Suprapubic skin (tissue), 4 donors: ENCODE data around the gene ATP6V1F. TPM values are rescaled to one million over a fixed set of nuclear protein-coding genes. Genes with fewer than 3 reads are reported as not detected.

Source experiments
- DNase-seq, 2 donors: peaks; one replicate each; pipeline ENCODE4 v3.0.0-alpha.2; 2019; ENCODE audit warnings: low spot score in 2 of 2
- H3K27ac ChIP-seq: fragments of 200-600 bp; sonication (generic); one replicate; pipeline ENCODE4 v1.5.1; 2019
- H3K27me3 ChIP-seq: fragments of 200-600 bp; sonication (generic); one replicate; pipeline ENCODE4 v1.5.1; 2019
- H3K36me3 ChIP-seq: fragments of 200-600 bp; sonication (generic); one replicate; pipeline ENCODE4 v1.5.1; 2019
- H3K4me1 ChIP-seq: fragments of 200-600 bp; sonication (generic); one replicate; pipeline ENCODE4 v1.5.1; 2019
- H3K4me3 ChIP-seq: fragments of 200-600 bp; sonication (generic); one replicate; pipeline ENCODE4 v1.5.1; 2019; ENCODE audit warnings: mild to moderate bottlenecking
- H3K9me3 ChIP-seq: fragments of 200-600 bp; sonication (generic); one replicate; pipeline ENCODE4 v1.5.1; 2019
- EP300 ChIP-seq: sonication (generic); formaldehyde crosslinking; IDR thresholded peaks from one replicate; pipeline ENCODE4 v1.6.1; 2017; ENCODE audit warnings: antibody characterized with exemption
- POLR2A ChIP-seq, 2 donors: fragments of 450-650 bp; IDR thresholded peaks; one replicate each; pipeline ENCODE4 v1.6.1; 2017; ENCODE audit warnings: antibody characterized with exemption in 2 of 2, mild to moderate bottlenecking in 2 of 2, moderate library complexity in 2 of 2
- POLR2AphosphoS5 ChIP-seq, 3 donors: sonication (generic); formaldehyde crosslinking; IDR thresholded peaks; one replicate each; pipeline ENCODE4 v1.6.1; 2017; ENCODE audit warnings: antibody characterized with exemption in 3 of 3
- WGBS: methylation state at CpG from one replicate; pipeline ENCODE4 v1.1.5; 2018; 5-methylcytosine and 5-hydroxymethylcytosine counted together
- total RNA-seq, 4 donors: library from RNA; depleted of rRNA; stranded (reverse); fragments of >200 nt; gene quantifications; one replicate each; pipeline ENCODE4 v1.1.0, GENCODE V29; 2016
- TF ChIP-seq, protein P1 (sequence below), 2 donors: fragments of 200-600 bp in 1 of 2; fragments of 450-650 bp in 1 of 2; sonication (generic) in 1 of 2; IDR thresholded peaks; one replicate each; pipeline ENCODE4 v1.5.1; 2016 to 2019; ENCODE audit warnings: antibody characterized with exemption in 2 of 2, mild to moderate bottlenecking in 1 of 2, moderate library complexity in 1 of 2

ATP6V1F gene
- total RNA-seq, 4 donors from 2014 or later, result 78.4 to 165 (median 148) TPM

DNA sequence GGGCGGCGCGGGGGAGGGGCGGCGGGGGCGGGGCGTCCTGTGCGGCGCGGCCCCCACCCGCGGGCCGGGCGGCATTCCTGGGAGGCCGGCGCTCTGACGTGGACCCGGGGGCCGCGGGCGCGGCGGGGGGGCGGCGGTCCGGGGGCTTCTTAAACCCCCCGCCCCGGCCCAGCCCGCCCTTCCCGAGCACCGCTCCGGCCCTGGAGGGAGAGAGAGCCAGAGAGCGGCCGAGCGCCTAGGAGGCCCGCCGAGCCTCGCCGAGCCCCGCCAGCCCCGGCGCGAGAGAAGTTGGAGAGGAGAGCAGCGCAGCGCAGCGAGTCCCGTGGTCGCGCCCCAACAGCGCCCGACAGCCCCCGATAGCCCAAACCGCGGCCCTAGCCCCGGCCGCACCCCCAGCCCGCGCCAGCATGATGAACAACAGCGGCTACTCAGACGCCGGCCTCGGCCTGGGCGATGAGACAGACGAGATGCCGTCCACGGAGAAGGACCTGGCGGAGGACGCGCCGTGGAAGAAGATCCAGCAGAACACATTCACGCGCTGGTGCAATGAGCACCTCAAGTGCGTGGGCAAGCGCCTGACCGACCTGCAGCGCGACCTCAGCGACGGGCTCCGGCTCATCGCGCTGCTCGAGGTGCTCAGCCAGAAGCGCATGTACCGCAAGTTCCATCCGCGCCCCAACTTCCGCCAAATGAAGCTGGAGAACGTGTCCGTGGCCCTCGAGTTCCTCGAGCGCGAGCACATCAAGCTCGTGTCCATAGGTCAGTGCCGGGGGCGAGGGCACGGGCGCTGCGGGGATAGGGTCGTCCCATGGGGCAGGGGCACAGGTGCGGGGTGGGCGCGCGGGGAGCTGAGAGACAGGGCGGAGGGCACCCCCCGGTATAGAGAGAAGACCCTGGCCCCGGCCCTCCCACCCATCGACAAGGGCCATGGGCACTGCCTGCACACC, 32.2 kb upstream of the ATP6V1F start, which contains the start of gene FLNC:
Gene FLNC (plus strand): TSS at position 176 of the 947 bp plus-strand sequence. CDS start 232 bp downstream, at position 408.
- Histone ChIP-seq H3K4me1 (peaks cover 48% of the 10 kb centered on the region), H3K27me3 (peaks cover 20% of the 10 kb centered on the region), H3K27ac (peak within 1 kb of the TSS; percentile 55), H3K36me3 (no peaks in the 10 kb centered on the region), H3K4me3 (peak within 1 kb of the TSS; percentile 50), H3K9me3 (no peaks in the 10 kb centered on the region)
- DNase-seq, result peak in 1 of 2 donors; percentile 77
- TF ChIP-seq, protein P1, sequence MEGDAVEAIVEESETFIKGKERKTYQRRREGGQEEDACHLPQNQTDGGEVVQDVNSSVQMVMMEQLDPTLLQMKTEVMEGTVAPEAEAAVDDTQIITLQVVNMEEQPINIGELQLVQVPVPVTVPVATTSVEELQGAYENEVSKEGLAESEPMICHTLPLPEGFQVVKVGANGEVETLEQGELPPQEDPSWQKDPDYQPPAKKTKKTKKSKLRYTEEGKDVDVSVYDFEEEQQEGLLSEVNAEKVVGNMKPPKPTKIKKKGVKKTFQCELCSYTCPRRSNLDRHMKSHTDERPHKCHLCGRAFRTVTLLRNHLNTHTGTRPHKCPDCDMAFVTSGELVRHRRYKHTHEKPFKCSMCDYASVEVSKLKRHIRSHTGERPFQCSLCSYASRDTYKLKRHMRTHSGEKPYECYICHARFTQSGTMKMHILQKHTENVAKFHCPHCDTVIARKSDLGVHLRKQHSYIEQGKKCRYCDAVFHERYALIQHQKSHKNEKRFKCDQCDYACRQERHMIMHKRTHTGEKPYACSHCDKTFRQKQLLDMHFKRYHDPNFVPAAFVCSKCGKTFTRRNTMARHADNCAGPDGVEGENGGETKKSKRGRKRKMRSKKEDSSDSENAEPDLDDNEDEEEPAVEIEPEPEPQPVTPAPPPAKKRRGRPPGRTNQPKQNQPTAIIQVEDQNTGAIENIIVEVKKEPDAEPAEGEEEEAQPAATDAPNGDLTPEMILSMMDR (IDR thresholded peaks at IDR 0.05), result no peak
- TF ChIP-seq EP300 (no peak), POLR2AphosphoS5 (IDR thresholded peaks at IDR 0.05) (no peak), POLR2A (IDR thresholded peaks at IDR 0.05) (no peak)
- 0% methylated on average over 12 of the region's 109 CpGs for WGBS

- no peak overlapping the region for H3K27ac ChIP-seq
- H3K27me3 ChIP-seq, result peaks cover 20% of the 10 kb centered on the region
- DNase-seq, result peak in 1 of 2 donors; percentile 70
- TF ChIP-seq EP300 (no peak), POLR2AphosphoS5 (IDR thresholded peaks at IDR 0.05) (no peak), POLR2A (IDR thresholded peaks at IDR 0.05) (no peak)
- TF ChIP-seq, protein P1 (IDR thresholded peaks at IDR 0.05), result no peak
- WGBS, result 24% methylated on average over 9 of the region's 33 CpGs
- peak overlapping the region; percentile 50 for H3K4me3 ChIP-seq
- H3K4me1 ChIP-seq, result peaks cover 50% of the 10 kb centered on the region
- no peaks in the 10 kb centered on the region for H3K9me3 ChIP-seq
- no peaks in the 10 kb centered on the region for H3K36me3 ChIP-seq
Measured at GRCh38 chr7:128831178-128831993, 31.3 kb upstream of the ATP6V1F start.

DNA sequence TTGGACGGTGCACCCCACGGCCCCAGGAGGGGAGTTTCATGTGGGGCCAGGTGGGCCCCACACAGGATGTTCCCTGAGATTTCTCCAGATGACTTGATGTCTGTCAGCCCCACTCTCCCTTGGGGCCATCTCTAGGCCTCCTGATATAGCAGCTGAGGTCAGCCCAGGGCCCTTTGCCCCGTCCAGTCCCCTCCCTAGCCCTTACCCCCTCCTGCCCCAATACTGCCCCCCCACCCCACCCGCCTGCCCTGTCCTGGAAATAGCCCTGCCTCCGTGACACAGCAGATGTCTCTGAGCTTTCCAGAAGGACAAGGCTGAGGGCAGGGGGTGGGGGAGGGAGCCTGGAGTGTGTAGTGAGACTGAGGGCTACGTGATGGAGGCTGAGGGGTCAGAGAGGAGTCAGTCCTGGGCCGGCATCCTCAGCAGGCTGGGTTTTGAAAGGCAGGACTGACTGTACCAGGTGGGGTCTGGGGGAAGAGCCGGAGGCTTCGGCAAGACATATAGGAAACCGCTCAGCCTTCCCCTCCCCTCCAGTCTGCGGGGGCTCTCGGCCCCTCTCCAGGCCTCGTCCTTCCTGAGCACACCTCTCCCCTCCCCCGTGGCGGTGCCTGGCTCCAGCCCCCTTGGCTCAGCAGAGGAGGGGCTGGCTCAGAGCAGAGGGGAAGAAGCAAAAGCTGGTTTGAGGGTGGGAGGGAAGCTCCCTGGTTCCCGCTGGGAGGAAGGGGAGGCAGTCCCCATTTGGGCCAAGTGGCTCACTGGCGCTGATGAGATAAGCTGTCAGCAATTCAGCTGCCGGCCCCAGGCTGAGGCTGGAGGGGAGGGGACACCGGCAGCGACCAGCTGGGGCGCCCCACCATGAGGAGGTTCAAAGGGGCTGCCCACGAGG, 30.4 kb upstream of the ATP6V1F start:
- Histone ChIP-seq H3K27me3 (peaks cover 20% of the 10 kb centered on the region), H3K4me1 (peaks cover 54% of the 10 kb centered on the region), H3K27ac (peak overlapping the region; percentile 59), H3K9me3 (no peaks in the 10 kb centered on the region), H3K4me3 (peak overlapping the region; percentile 50), H3K36me3 (no peaks in the 10 kb centered on the region)
- WGBS, result 56% methylated on average over 11 of the region's 22 CpGs
- no peak for TF ChIP-seq POLR2A (IDR thresholded peaks at IDR 0.05)
- TF ChIP-seq EP300, result no peak
- TF ChIP-seq POLR2AphosphoS5 (IDR thresholded peaks at IDR 0.05), result no peak
- TF ChIP-seq, protein P1 (IDR thresholded peaks at IDR 0.05), result no peak
- DNase-seq, result peak in 1 of 2 donors; percentile 66

DNA sequence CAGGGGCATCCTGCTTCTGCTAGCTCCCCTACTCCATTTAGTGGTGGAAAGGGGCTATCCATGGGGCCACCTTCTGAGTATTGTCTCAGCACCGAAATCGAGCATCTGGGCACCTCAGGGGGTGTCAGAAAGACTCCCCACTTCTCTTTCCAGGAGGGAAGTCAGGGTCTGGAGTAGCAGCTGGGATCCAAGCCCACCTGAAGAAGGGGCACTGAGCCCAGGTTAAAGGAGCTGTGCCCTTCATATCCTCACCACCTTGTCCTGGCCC, 29.8 kb upstream of the ATP6V1F start:
- peaks cover 54% of the 10 kb centered on the region for H3K4me1 ChIP-seq

More for the DNA sequence above, 29.8 kb upstream of the ATP6V1F start:
- Histone ChIP-seq H3K36me3 (no peaks in the 10 kb centered on the region), H3K9me3 (no peaks in the 10 kb centered on the region), H3K27me3 (peaks cover 20% of the 10 kb centered on the region), H3K27ac (peak overlapping the region; percentile 59), H3K4me3 (peak overlapping the region; percentile 50)
- WGBS, result 19% methylated on average over 2 of the region's 2 CpGs
- no peak for DNase-seq
- TF ChIP-seq, protein P1 (IDR thresholded peaks at IDR 0.05), result no peak
- TF ChIP-seq EP300 (no peak), POLR2AphosphoS5 (IDR thresholded peaks at IDR 0.05) (no peak), POLR2A (IDR thresholded peaks at IDR 0.05) (no peak)
